ENCODE measurements around the gene EN2.

The EN2 gene

GRCh38 chr7:155463114-155463811 lies 5.3 kb downstream of the EN2 start:
- no peak overlapping the region for H3K4me3 ChIP-seq (ENCODE audit: low read depth, low read length)
- TF ChIP-seq CTCF (IDR thresholded peaks at IDR 0.05; ENCODE audit: low read depth, low read length): no peak
- DNase-seq (ENCODE audit: low read depth, low spot score): no peak
- in situ Hi-C loops (cut with HindIII; ENCODE audit: low sequenced_read_pairs): no loop called here

GRCh38 chr7:155464183-155464582 lies 6.3 kb downstream of the EN2 start:
- DNase-seq (ENCODE audit: low read depth, low spot score): no peak
- in situ Hi-C loops (cut with HindIII; ENCODE audit: low sequenced_read_pairs): no loop called here
- no peak for TF ChIP-seq CTCF (IDR thresholded peaks at IDR 0.05; ENCODE audit: low read depth, low read length)
- H3K4me3 ChIP-seq (ENCODE audit: low read depth, low read length): no peak overlapping the region

- H3K4me3 ChIP-seq (ENCODE audit: low read depth, low read length): no peak overlapping the region
- DNase-seq (ENCODE audit: low read depth, low spot score): no peak
- no peak for TF ChIP-seq CTCF (IDR thresholded peaks at IDR 0.05; ENCODE audit: low read depth, low read length)
- in situ Hi-C loops (cut with HindIII; ENCODE audit: low sequenced_read_pairs): no loop called here
Observed at GRCh38 chr7:155464948-155465739, 7.2 kb downstream of the EN2 start.

GRCh38 chr7:155465761-155466141 lies 7.8 kb downstream of the EN2 start:
- DNase-seq (ENCODE audit: low read depth, low spot score): no peak
- no peak overlapping the region for H3K4me3 ChIP-seq (ENCODE audit: low read depth, low read length)
- in situ Hi-C loops (cut with HindIII; ENCODE audit: low sequenced_read_pairs): no loop called here

GRCh38 chr7:155466142-155466813 lies 8.3 kb downstream of the EN2 start:
- no peak for TF ChIP-seq CTCF (IDR thresholded peaks at IDR 0.05; ENCODE audit: low read depth, low read length)
- H3K4me3 ChIP-seq (ENCODE audit: low read depth, low read length): no peak overlapping the region
- in situ Hi-C loops (cut with HindIII; ENCODE audit: low sequenced_read_pairs): no loop called here
- DNase-seq (ENCODE audit: low read depth, low spot score): no peak

More at GRCh38 chr7:155465761-155466141, 7.8 kb downstream of the EN2 start:
- TF ChIP-seq CTCF (IDR thresholded peaks at IDR 0.05; ENCODE audit: low read depth, low read length): no peak

GRCh38 chr7:155466814-155467733 lies 9.1 kb downstream of the EN2 start:
- DNase-seq (ENCODE audit: low read depth, low spot score): peak; percentile 26
- no peak overlapping the region for H3K4me3 ChIP-seq (ENCODE audit: low read depth, low read length)
- TF ChIP-seq CTCF (IDR thresholded peaks at IDR 0.05; ENCODE audit: low read depth, low read length): no peak
- in situ Hi-C loops (cut with HindIII; ENCODE audit: low sequenced_read_pairs): no loop called here
